GM18498 (cell line): ENCODE results near the gene CLEC3A.
"Not testable (repeated sequence)": the region's sequence is repeated elsewhere in the genome, so short reads cannot be mapped to it uniquely, and the experiment has no call there.

ENCODE experiments used
- ATAC-seq: cut with Tn5 transposase; IDR thresholded peaks from one replicate; pipeline ENCODE4 v1.9.1; 2021; ENCODE audit warnings: mild to moderate bottlenecking, moderate library complexity; ENCODE audit not compliant: unreplicated experiment

The CLEC3A gene

GRCh38 chr16:78022347-78023060 lies at the start of gene CLEC3A:
Gene CLEC3A, plus strand, starts transcription at chr16:78022548. Its CDS starts 79 bp downstream, at chr16:78022627.
- no peak for ATAC-seq

- no peak for ATAC-seq
Measured at GRCh38 chr16:77974883-77975282, 47.5 kb upstream of the CLEC3A start.

GRCh38 chr16:77975942-77976341 lies 46.4 kb upstream of the CLEC3A start:
- no peak for ATAC-seq

- ATAC-seq: no peak
Measured at GRCh38 chr16:77977339-77977738, 45.0 kb upstream of the CLEC3A start.

- no peak for ATAC-seq
Measured at GRCh38 chr16:77985111-77985510, 37.2 kb upstream of the CLEC3A start.

- ATAC-seq: no peak
Measured at GRCh38 chr16:77986011-77986740, 36.2 kb upstream of the CLEC3A start.

- ATAC-seq: no peak
Measured at GRCh38 chr16:77987810-77988209, 34.5 kb upstream of the CLEC3A start.

GRCh38 chr16:77989846-77990245 lies 32.5 kb upstream of the CLEC3A start:
- ATAC-seq: no peak

GRCh38 chr16:77991701-77992100 lies 30.6 kb upstream of the CLEC3A start:
- ATAC-seq: no peak

GRCh38 chr16:77992381-77992780 lies 30.0 kb upstream of the CLEC3A start:
- ATAC-seq: not testable (repeated sequence)

- ATAC-seq: peak; percentile 58
Measured at GRCh38 chr16:77993111-77993985, 29.0 kb upstream of the CLEC3A start.

GRCh38 chr16:77995843-77996455 lies 26.4 kb upstream of the CLEC3A start:
- no peak for ATAC-seq

GRCh38 chr16:77998350-77999023 lies 23.9 kb upstream of the CLEC3A start:
- ATAC-seq: no peak

GRCh38 chr16:78001451-78002025 lies 20.8 kb upstream of the CLEC3A start:
- ATAC-seq: no peak

- peak; percentile 99 for ATAC-seq
Measured at GRCh38 chr16:78002915-78003538, 19.3 kb upstream of the CLEC3A start.

GRCh38 chr16:78004517-78004916 lies 17.8 kb upstream of the CLEC3A start:
- ATAC-seq: no peak

- no peak for ATAC-seq
Measured at GRCh38 chr16:78005881-78006280, 16.5 kb upstream of the CLEC3A start.

- no peak for ATAC-seq
Measured at GRCh38 chr16:78007121-78007520, 15.2 kb upstream of the CLEC3A start.

- ATAC-seq: no peak
Measured at GRCh38 chr16:78024159-78024558, 1.8 kb downstream of the CLEC3A start.

GRCh38 chr16:78025631-78026030 lies 3.3 kb downstream of the CLEC3A start:
- no peak for ATAC-seq
